Endodermal cell (in vitro differentiated cells): Measurements from ENCODE around the gene APPL2. TPM values are rescaled to one million over a fixed set of nuclear protein-coding genes. Genes with fewer than 3 reads are reported as not detected.

Source experiments
- DNase-seq: peaks from one replicate; pipeline ENCODE4 v3.0.0-alpha.2; 2017
- H3K27ac ChIP-seq: 2 replicates; pipeline ENCODE4 v1.5.1; 2013; ENCODE audit warnings: mild to moderate bottlenecking, low read depth, low read length, moderate library complexity
- H3K27me3 ChIP-seq: 2 replicates; pipeline ENCODE4 v1.6.1; 2013; ENCODE audit warnings: mild to moderate bottlenecking, low read length, moderate library complexity; ENCODE audit not compliant: insufficient read depth, control insufficient read depth, poor library complexity, severe bottlenecking
- H3K36me3 ChIP-seq: 2 replicates; pipeline ENCODE4 v1.7.0; 2013; ENCODE audit warnings: mild to moderate bottlenecking, low read length, moderate library complexity; ENCODE audit not compliant: control insufficient read depth, insufficient read depth
- H3K4me1 ChIP-seq: one replicate; pipeline ENCODE4 v1.7.0; 2013; ENCODE audit warnings: low read length; ENCODE audit not compliant: control insufficient read depth, insufficient read depth
- H3K4me3 ChIP-seq: 2 replicates; pipeline ENCODE4 v1.5.1; 2013; ENCODE audit warnings: mild to moderate bottlenecking, low read length, moderate library complexity
- H3K9ac ChIP-seq: 2 replicates; pipeline ENCODE4 v1.6.1; 2013; ENCODE audit warnings: mild to moderate bottlenecking, low read length, moderate library complexity; ENCODE audit not compliant: poor library complexity, severe bottlenecking; ENCODE audit errors: extremely low read depth
- H3K9me3 ChIP-seq: 2 replicates; pipeline ENCODE4 v1.6.1; 2013; ENCODE audit warnings: mild to moderate bottlenecking, low read length, moderate library complexity; ENCODE audit not compliant: control insufficient read depth
- H3K27ac Mint-ChIP-seq: 2 replicates; pipeline ENCODE4 v1.8.0; 2020; ENCODE audit warnings: mixed read lengths
- H3K27me3 Mint-ChIP-seq: 2 replicates; pipeline ENCODE4 v1.8.0; 2021; ENCODE audit warnings: mild to moderate bottlenecking, mixed read lengths; ENCODE audit not compliant: insufficient read depth
- H3K36me3 Mint-ChIP-seq: 2 replicates; pipeline ENCODE4 v1.8.0; 2020; ENCODE audit warnings: low read depth, mixed read lengths
- H3K4me1 Mint-ChIP-seq: 2 replicates; pipeline ENCODE4 v1.8.0; 2020; ENCODE audit warnings: mixed read lengths
- H3K4me3 Mint-ChIP-seq: 2 replicates; pipeline ENCODE4 v1.8.0; 2020; ENCODE audit warnings: mild to moderate bottlenecking, moderate library complexity, mixed read lengths
- H3K9me3 Mint-ChIP-seq: 2 replicates; pipeline ENCODE4 v1.8.0; 2020; ENCODE audit warnings: mild to moderate bottlenecking, mixed read lengths
- WGBS, 2 experiments: methylation state at CpG; one replicate each; pipeline versions ENCODE4 v1.1.5 to v1.1.7; 2013; ENCODE audit warnings: missing lambda C conversion rate in 2 of 2, mixed read lengths in 1 of 2; ENCODE audit not compliant: insufficient coverage in 1 of 2, insufficient read length in 1 of 2; 5-methylcytosine and 5-hydroxymethylcytosine counted together
- long read RNA-seq, 4 experiments: library from polyadenylated mRNA in 2 of 4; library from RNA in 1 of 4; library from capped mRNA in 1 of 4; stranded (forward) in 3 of 4; unstranded in 1 of 4; transcript quantifications; one replicate each; pipeline ENCODE4 v2.0.0, GENCODE V29; 2020 to 2021; ENCODE audit warnings: inconsistent platforms in 1 of 4
- polyA plus RNA-seq, 2 experiments: library from polyadenylated mRNA; stranded (reverse); fragments of 50-300 nt; gene quantifications; one replicate each; pipeline ENCODE4 v1.2.3, GENCODE V29; 2013
- total RNA-seq, 2 donors: library from RNA; stranded (reverse); fragmentation: NEBNext Ultra II Directional in 1 of 2; extraction: Animal tissue kit (Norgen Biotek cat#: 25700) in 1 of 2; gene quantifications; 2 replicates in 1 of 2; 3 replicates in 1 of 2; pipeline ENCODE4 v1.2.1, GENCODE V29; 2021
- TF ChIP-seq, protein P1 (sequence below): fragments of 200-600 bp; sonication (generic); conservative IDR thresholded peaks from 2 replicates; pipeline ENCODE4 v1.5.0; 2021; ENCODE audit warnings: antibody characterized with exemption, mild to moderate bottlenecking

The APPL2 gene, protein sequence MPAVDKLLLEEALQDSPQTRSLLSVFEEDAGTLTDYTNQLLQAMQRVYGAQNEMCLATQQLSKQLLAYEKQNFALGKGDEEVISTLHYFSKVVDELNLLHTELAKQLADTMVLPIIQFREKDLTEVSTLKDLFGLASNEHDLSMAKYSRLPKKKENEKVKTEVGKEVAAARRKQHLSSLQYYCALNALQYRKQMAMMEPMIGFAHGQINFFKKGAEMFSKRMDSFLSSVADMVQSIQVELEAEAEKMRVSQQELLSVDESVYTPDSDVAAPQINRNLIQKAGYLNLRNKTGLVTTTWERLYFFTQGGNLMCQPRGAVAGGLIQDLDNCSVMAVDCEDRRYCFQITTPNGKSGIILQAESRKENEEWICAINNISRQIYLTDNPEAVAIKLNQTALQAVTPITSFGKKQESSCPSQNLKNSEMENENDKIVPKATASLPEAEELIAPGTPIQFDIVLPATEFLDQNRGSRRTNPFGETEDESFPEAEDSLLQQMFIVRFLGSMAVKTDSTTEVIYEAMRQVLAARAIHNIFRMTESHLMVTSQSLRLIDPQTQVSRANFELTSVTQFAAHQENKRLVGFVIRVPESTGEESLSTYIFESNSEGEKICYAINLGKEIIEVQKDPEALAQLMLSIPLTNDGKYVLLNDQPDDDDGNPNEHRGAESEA
- 10 to 100 TPM; 31.8 to 35.2 TPM for total RNA-seq
- polyA plus RNA-seq (2013, experiment 1 of 2) = 40.4 TPM
- polyA plus RNA-seq (2013, experiment 2 of 2) = 37.2 TPM
- long read RNA-seq, experiment 1, partial matches to known transcripts = 6 of 16 reads
- long read RNA-seq, experiment 1, other reads (novel, unspliced or antisense) = 8 of 16 reads
- long read RNA-seq, experiment 2, transcript APPL2-201 (21 exons, 3,239 nt) = major isoform, 67 of 96 reads
- long read RNA-seq, experiment 2, partial matches to known transcripts = 6 of 96 reads
- long read RNA-seq, experiment 2, other reads (novel, unspliced or antisense) = 20 of 96 reads
- long read RNA-seq, experiment 3, transcript APPL2-201 (21 exons, 3,239 nt) = major isoform, 97 of 125 reads
- long read RNA-seq, experiment 3, partial matches to known transcripts = 10 of 125 reads
- long read RNA-seq, experiment 3, other reads (novel, unspliced or antisense) = 18 of 125 reads
- long read RNA-seq, experiment 4, partial matches to known transcripts = 10 of 14 reads
- long read RNA-seq, experiment 4, other reads (novel, unspliced or antisense) = 1 of 14 reads

DNA sequence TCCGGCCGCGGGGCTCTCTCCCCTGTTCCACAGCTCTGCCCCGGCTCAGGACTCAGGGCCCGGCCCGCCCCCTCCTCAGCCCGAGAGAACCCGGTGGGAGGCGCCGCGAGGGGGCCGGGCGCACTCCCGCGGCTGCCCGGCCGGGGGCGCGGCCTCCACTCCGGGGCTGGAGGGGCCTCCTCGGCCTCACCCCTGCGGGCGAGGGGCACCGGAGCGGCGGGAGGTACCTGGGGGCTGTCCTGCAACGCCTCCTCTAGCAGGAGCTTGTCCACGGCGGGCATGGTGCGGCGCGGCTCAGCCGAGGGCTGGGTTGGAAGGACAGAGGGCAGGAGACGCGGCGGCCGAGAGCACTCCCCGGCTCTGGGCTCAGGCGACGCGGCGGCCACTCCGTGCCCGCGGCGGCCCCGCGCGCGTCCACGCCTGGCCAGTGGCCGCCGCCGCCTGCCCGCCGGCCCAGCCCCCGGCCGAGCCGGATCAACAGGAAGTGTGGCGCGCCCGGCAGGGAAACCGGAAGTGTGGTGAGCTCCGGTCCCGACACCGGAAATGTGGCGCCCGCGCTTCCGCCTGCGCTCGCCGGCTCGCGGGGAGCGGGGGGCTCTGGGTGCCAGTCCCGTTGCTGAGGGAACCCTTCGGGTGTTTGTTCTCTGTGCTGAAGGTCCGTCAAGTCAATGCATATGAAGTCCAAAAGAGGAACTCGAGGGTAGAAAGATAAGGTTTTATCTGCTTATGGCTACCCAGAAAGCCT, at the start of gene APPL2:
APPL2 (minus strand) TSS at position 443 of the 745 bp plus-strand sequence; CDS start at position 281, 162 bp downstream.
- TF ChIP-seq, protein P1, sequence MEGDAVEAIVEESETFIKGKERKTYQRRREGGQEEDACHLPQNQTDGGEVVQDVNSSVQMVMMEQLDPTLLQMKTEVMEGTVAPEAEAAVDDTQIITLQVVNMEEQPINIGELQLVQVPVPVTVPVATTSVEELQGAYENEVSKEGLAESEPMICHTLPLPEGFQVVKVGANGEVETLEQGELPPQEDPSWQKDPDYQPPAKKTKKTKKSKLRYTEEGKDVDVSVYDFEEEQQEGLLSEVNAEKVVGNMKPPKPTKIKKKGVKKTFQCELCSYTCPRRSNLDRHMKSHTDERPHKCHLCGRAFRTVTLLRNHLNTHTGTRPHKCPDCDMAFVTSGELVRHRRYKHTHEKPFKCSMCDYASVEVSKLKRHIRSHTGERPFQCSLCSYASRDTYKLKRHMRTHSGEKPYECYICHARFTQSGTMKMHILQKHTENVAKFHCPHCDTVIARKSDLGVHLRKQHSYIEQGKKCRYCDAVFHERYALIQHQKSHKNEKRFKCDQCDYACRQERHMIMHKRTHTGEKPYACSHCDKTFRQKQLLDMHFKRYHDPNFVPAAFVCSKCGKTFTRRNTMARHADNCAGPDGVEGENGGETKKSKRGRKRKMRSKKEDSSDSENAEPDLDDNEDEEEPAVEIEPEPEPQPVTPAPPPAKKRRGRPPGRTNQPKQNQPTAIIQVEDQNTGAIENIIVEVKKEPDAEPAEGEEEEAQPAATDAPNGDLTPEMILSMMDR = peak; percentile 65
- Histone ChIP-seq H3K4me1 (peaks cover 4% of the 10 kb centered on the region), H3K36me3 (peaks cover 3% of the 10 kb centered on the region), H3K4me3 (peak within 1 kb of the TSS; percentile 92), H3K27ac (peak within 1 kb of the TSS; percentile 74), H3K9me3 (no peaks in the 10 kb centered on the region), H3K27me3 (peaks cover 19% of the 10 kb centered on the region), H3K9ac (peak within 1 kb of the TSS; percentile 64)
- H3K4me3 Mint-ChIP-seq = peak within 1 kb of the TSS; percentile 81
- peak within 1 kb of the TSS; percentile 86 for H3K27ac Mint-ChIP-seq
- H3K4me1 Mint-ChIP-seq = peaks cover 14% of the 10 kb centered on the region
- no peaks in the 10 kb centered on the region for H3K9me3 Mint-ChIP-seq
- H3K27me3 Mint-ChIP-seq = peaks cover 5% of the 10 kb centered on the region
- DNase-seq = peak; percentile 97
- 0 to 1% methylated on average over 34 to 80 of the region's 80 CpGs for WGBS, 2 experiments
- H3K36me3 Mint-ChIP-seq = peaks cover 6% of the 10 kb centered on the region

- no peak overlapping the region for H3K4me3 Mint-ChIP-seq
- no peaks in the 10 kb centered on the region for H3K9me3 Mint-ChIP-seq
- H3K9me3 ChIP-seq = no peaks in the 10 kb centered on the region
- H3K9ac ChIP-seq = no peak overlapping the region
- H3K4me1 ChIP-seq = no peaks in the 10 kb centered on the region
- H3K4me1 Mint-ChIP-seq = peaks cover 6% of the 10 kb centered on the region
- H3K36me3 Mint-ChIP-seq = no peaks in the 10 kb centered on the region
- H3K27me3 ChIP-seq = no peaks in the 10 kb centered on the region
- H3K27me3 Mint-ChIP-seq = peaks cover 7% of the 10 kb centered on the region
- TF ChIP-seq, protein P1 = no peak
- no peak overlapping the region for H3K27ac ChIP-seq
- H3K36me3 ChIP-seq = no peaks in the 10 kb centered on the region
- H3K4me3 ChIP-seq = no peak overlapping the region
- WGBS, 2 experiments = 71 to 83% methylated on average over 1 of the region's 1 CpG
- no peak for DNase-seq
- no peak overlapping the region for H3K27ac Mint-ChIP-seq
These were observed 49.4 kb upstream of the APPL2 start for GRCh38 chr12:105285378-105285777.
